MM.1S (cell line): Measurements from ENCODE around the gene MOGAT1.

Source experiments
- DNase-seq: peaks from one replicate; pipeline ENCODE4 v3.0.0-alpha.2; 2015
- H2AFZ ChIP-seq: fragments of 300-600 bp; sonication (generic); 2 replicates; pipeline ENCODE4 v1.6.0; 2016; ENCODE audit warnings: antibody characterized with exemption, low read length
- H3F3A ChIP-seq: fragments of 300-600 bp; sonication (generic); 2 replicates; pipeline ENCODE4 v1.6.1; 2016; ENCODE audit warnings: mild to moderate bottlenecking, antibody characterized with exemption, low read length, moderate library complexity, mixed read lengths; ENCODE audit not compliant: insufficient read depth
- H3K27ac ChIP-seq: fragments of 300-600 bp; sonication (generic); 2 replicates; pipeline ENCODE4 v1.5.1; 2016; ENCODE audit warnings: mild to moderate bottlenecking, low read length
- H3K27me3 ChIP-seq: fragments of 300-600 bp; sonication (generic); replicated peaks from 2 replicates; pipeline ENCODE4 v1.6.0; 2016; ENCODE audit warnings: low read length; ENCODE audit not compliant: insufficient read depth
- H3K36me3 ChIP-seq: fragments of 300-600 bp; sonication (generic); replicated peaks from 2 replicates; pipeline ENCODE4 v1.6.1; 2016; ENCODE audit warnings: mild to moderate bottlenecking, low read length, mixed read lengths; ENCODE audit not compliant: insufficient read depth
- H3K4me1 ChIP-seq: fragments of 300-600 bp; sonication (generic); 2 replicates; pipeline ENCODE4 v1.6.1; 2016; ENCODE audit warnings: low read length, mixed read lengths
- H3K4me2 ChIP-seq: fragments of 300-600 bp; sonication (generic); 2 replicates; pipeline ENCODE4 v1.6.0; 2016; ENCODE audit warnings: low read depth, low read length
- H3K4me3 ChIP-seq: fragments of 300-600 bp; sonication (generic); 2 replicates; pipeline ENCODE4 v1.5.1; 2016; ENCODE audit warnings: low read length, mixed read lengths
- H3K79me2 ChIP-seq: fragments of 300-600 bp; sonication (generic); 2 replicates; pipeline ENCODE4 v1.6.1; 2016; ENCODE audit warnings: mixed run types, low read length, mixed read lengths
- H3K9ac ChIP-seq: fragments of 300-600 bp; sonication (generic); 2 replicates; pipeline ENCODE4 v1.6.1; 2016; ENCODE audit warnings: low read length, mixed read lengths
- H3K9me2 ChIP-seq: fragments of 300-600 bp; sonication (generic); replicated peaks from 2 replicates; pipeline ENCODE4 v1.6.1; 2016; ENCODE audit warnings: mild to moderate bottlenecking, low read length, mixed read lengths; ENCODE audit not compliant: insufficient read depth
- H3K9me3 ChIP-seq: fragments of 300-600 bp; sonication (generic); replicated peaks from 2 replicates; pipeline ENCODE4 v1.6.1; 2016; ENCODE audit warnings: mild to moderate bottlenecking, low read length, mixed read lengths; ENCODE audit not compliant: insufficient read depth
- H4K20me1 ChIP-seq: fragments of 300-600 bp; sonication (generic); 2 replicates; pipeline ENCODE4 v1.6.1; 2016; ENCODE audit warnings: mild to moderate bottlenecking, low read length, moderate library complexity, mixed read lengths; ENCODE audit not compliant: insufficient read depth
- EZH2 ChIP-seq: fragments of 300-600 bp; sonication (generic); optimal IDR thresholded peaks from 2 replicates; pipeline ENCODE3; 2017; ENCODE audit warnings: low read depth, mild to moderate bottlenecking, antibody characterized with exemption, low read length, mixed read lengths
- EZH2phosphoT487 ChIP-seq: fragments of 300-600 bp; sonication (generic); IDR thresholded peaks from 2 replicates; pipeline ENCODE4 v1.6.1; 2018; ENCODE audit warnings: antibody characterized with exemption, low read length
- TF ChIP-seq, protein P1 (sequence below): fragments of 300-600 bp; sonication (generic); IDR thresholded peaks from 2 replicates; pipeline ENCODE4 v1.5.1; 2016; ENCODE audit warnings: antibody characterized with exemption, low read length, mixed read lengths

Gene MOGAT1

DNA sequence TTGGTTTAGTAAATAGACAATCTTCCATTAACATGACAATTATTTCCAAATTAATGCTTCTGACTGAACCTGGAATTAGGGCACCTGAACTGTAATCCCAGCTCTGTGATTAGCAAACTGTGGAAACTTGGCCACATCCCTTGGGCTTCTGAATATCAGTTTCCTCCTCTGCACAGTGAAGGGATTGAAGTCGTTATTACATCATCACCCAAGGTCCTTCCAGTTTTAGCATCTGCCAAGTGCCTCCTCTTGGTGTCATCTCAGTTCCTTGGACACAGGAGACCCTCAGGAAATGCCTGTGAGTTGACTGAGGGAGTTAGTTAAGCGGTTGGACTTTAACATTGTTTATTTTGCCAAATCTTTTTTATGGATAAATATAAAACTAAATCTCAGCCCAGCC lies 64.8 kb downstream of the MOGAT1 start:
- TF ChIP-seq, protein P1, sequence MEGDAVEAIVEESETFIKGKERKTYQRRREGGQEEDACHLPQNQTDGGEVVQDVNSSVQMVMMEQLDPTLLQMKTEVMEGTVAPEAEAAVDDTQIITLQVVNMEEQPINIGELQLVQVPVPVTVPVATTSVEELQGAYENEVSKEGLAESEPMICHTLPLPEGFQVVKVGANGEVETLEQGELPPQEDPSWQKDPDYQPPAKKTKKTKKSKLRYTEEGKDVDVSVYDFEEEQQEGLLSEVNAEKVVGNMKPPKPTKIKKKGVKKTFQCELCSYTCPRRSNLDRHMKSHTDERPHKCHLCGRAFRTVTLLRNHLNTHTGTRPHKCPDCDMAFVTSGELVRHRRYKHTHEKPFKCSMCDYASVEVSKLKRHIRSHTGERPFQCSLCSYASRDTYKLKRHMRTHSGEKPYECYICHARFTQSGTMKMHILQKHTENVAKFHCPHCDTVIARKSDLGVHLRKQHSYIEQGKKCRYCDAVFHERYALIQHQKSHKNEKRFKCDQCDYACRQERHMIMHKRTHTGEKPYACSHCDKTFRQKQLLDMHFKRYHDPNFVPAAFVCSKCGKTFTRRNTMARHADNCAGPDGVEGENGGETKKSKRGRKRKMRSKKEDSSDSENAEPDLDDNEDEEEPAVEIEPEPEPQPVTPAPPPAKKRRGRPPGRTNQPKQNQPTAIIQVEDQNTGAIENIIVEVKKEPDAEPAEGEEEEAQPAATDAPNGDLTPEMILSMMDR: no peak
- TF ChIP-seq EZH2phosphoT487 (no peak), EZH2 (no peak)
- Histone ChIP-seq H4K20me1 (no peaks in the 10 kb centered on the region), H3K36me3 (no peaks in the 10 kb centered on the region), H3K4me3 (no peak overlapping the region), H3K27me3 (no peaks in the 10 kb centered on the region), H3F3A (no peaks in the 10 kb centered on the region), H3K9me2 (no peaks in the 10 kb centered on the region), H2AFZ (no peak overlapping the region), H3K27ac (no peak overlapping the region), H3K4me1 (no peaks in the 10 kb centered on the region), H3K4me2 (no peak overlapping the region), H3K79me2 (no peaks in the 10 kb centered on the region), H3K9ac (no peak overlapping the region), H3K9me3 (no peaks in the 10 kb centered on the region)
- DNase-seq: no peak

DNA sequence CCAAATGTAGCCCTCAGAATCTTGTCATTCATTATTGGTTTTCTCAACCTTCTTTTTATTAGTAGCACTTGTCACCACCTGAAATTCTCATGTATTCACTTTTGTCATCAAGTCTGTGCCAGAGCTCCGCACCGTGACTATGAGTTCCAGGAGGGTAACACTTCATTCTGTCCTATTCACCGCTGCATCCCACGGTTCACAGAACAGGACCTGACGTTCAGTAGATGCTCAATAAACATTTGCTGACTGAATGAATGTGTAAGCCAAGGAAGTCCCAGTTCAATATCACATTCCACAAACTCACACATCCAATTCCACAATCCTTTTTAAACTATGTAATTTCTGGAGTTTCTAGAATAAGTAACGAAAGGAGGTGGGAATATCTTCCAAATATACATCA lies 65.5 kb downstream of the MOGAT1 start:
- no peaks in the 10 kb centered on the region for H3K9me2 ChIP-seq
- no peaks in the 10 kb centered on the region for H3F3A ChIP-seq
- TF ChIP-seq, protein P1: no peak
- H3K4me3 ChIP-seq: 0 out of 2 replicates have a peak overlapping the region, but pooled peaks have one; percentile 12
- no peaks in the 10 kb centered on the region for H3K36me3 ChIP-seq
- H2AFZ ChIP-seq: no peak overlapping the region
- no peak for DNase-seq
- H3K27ac ChIP-seq: no peak overlapping the region
- no peaks in the 10 kb centered on the region for H3K4me1 ChIP-seq
- no peak overlapping the region for H3K4me2 ChIP-seq
- no peak overlapping the region for H3K9ac ChIP-seq
- H3K27me3 ChIP-seq: no peaks in the 10 kb centered on the region
- no peaks in the 10 kb centered on the region for H3K79me2 ChIP-seq
- H3K9me3 ChIP-seq: no peaks in the 10 kb centered on the region
- H4K20me1 ChIP-seq: no peaks in the 10 kb centered on the region

DNA sequence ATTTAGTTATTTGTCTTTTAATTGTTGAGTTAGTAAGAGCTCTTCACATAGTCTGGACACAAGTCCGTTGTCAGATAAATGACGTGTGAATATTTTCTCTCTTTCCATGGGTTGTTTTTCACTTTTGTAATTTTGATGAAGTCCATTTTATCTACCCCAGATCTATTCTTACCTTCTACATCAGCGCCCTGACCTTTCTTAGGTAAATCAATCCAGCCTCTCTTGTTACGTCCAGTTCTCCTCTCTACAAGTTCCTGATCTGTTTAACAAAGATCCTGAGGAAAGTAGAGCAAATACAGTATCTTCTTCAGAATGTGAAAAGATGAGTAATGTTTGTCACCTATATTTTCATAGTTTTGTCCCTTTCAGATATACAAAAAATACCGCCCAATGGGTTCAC lies 66.9 kb downstream of the MOGAT1 start:
- Histone ChIP-seq H3K79me2 (no peaks in the 10 kb centered on the region), H3K9me3 (no peaks in the 10 kb centered on the region), H3F3A (no peaks in the 10 kb centered on the region), H2AFZ (no peak overlapping the region), H4K20me1 (no peaks in the 10 kb centered on the region), H3K4me3 (no peak overlapping the region), H3K4me2 (no peak overlapping the region), H3K9me2 (no peaks in the 10 kb centered on the region), H3K9ac (no peak overlapping the region), H3K4me1 (no peaks in the 10 kb centered on the region), H3K36me3 (no peaks in the 10 kb centered on the region), H3K27ac (no peak overlapping the region), H3K27me3 (no peaks in the 10 kb centered on the region)
- no peak for DNase-seq
- TF ChIP-seq, protein P1: no peak
- TF ChIP-seq EZH2phosphoT487 (no peak), EZH2 (no peak)

DNA sequence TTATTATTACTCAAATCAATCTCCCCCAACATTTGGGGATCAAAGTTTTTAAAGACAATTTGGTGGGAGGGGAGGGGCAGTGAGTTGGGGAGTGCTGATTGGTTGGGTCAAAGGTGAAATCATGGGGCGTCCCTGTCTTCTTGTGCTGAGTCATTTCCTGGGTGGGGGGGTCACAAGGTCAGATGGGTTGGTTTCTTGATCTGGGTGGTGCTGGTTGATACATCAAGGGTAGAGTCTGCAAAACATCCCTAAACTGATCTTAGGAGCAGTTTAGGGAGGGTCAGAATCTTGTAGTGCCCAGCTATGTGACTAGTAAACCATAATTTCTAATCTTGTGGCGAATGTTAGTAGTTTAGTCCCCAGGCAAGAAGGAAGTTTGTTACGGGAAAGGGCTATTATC lies 67.4 kb downstream of the MOGAT1 start:
- DNase-seq: no peak
- no peaks in the 10 kb centered on the region for H4K20me1 ChIP-seq
- H3K4me1 ChIP-seq: no peaks in the 10 kb centered on the region
- no peaks in the 10 kb centered on the region for H3K27me3 ChIP-seq
- no peak overlapping the region for H3K4me3 ChIP-seq
- H3K4me2 ChIP-seq: no peak overlapping the region
- H3K9me3 ChIP-seq: no peaks in the 10 kb centered on the region
- H3F3A ChIP-seq: no peaks in the 10 kb centered on the region
- no peaks in the 10 kb centered on the region for H3K36me3 ChIP-seq
- no peak overlapping the region for H2AFZ ChIP-seq
- no peak overlapping the region for H3K27ac ChIP-seq
- H3K79me2 ChIP-seq: no peaks in the 10 kb centered on the region
- no peaks in the 10 kb centered on the region for H3K9me2 ChIP-seq
- H3K9ac ChIP-seq: no peak overlapping the region
- no peak for TF ChIP-seq EZH2phosphoT487
- TF ChIP-seq, protein P1: no peak
